BJ (cell line): ENCODE results near the gene CEMIP2. TPM values are rescaled to one million over a fixed set of nuclear protein-coding genes. Genes with fewer than 3 reads are reported as not detected.

Source experiments
- CTCF ChIA-PET: fragments of 350-600 bp; formaldehyde crosslinking; extraction: SDS; loops from one replicate; lab custom pipeline; 2021; ENCODE audit warnings: antibody characterized with exemption, inconsistent platforms; lab: Yijun Ruan, JAX
- POLR2A ChIA-PET: fragments of 300-600 bp; sonication (Branson Sonifier 250); formaldehyde crosslinking; extraction: SDS; loops from one replicate; lab custom pipeline; 2021; ENCODE audit warnings: antibody characterized with exemption; lab: Charles Lee
- DNase-seq: peaks from one replicate; pipeline ENCODE4 v3.0.0-alpha.2; 2011; ENCODE audit warnings: low read depth
- H3K27me3 ChIP-seq: 2 replicates; pipeline ENCODE4 v1.6.0; 2011; ENCODE audit warnings: low read length; ENCODE audit not compliant: control insufficient read depth, insufficient read depth
- H3K36me3 ChIP-seq: 2 replicates; pipeline ENCODE4 v1.5.1; 2011; ENCODE audit warnings: low read length; ENCODE audit not compliant: control insufficient read depth, insufficient read depth
- H3K4me3 ChIP-seq: 2 replicates; pipeline ENCODE4 v1.5.1; 2011; ENCODE audit warnings: low read depth, mild to moderate bottlenecking, control low read depth, low read length
- polyA plus RNA-seq: library from polyadenylated mRNA; depleted of rRNA; stranded (reverse); fragments of >200 nt; gene quantifications from 2 replicates; pipeline ENCODE4 v1.2.3, GENCODE V29; 2011
- TF ChIP-seq, protein P1 (sequence below): IDR thresholded peaks from 2 replicates; pipeline ENCODE4 v1.5.1; 2011; ENCODE audit warnings: low read depth, mild to moderate bottlenecking, control low read depth, inconsistent platforms, low read length, moderate library complexity; ENCODE audit not compliant: insufficient read depth

The CEMIP2 gene
- polyA plus RNA-seq, 1 experiment = 120 TPM

DNA sequence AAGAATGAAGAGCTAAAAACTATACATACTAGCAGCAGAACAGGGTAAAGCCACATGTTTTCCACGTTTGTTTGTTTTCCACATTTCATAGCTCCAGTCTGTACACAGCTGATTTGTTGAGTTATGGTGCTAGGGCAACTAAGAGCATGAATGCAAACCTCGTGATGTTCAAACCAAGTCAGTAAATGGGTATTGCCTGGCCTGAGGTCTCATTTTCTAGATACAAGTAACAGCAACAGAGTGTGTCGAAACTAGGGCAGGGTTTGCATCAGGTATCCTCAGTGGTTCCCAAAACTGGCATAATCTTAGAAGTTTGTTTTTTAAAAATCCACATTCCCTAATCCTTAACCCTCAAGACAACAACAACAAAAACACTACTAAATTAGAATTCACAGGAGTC lies 89.3 kb downstream of the CEMIP2 start:
- DNase-seq = no peak
- TF ChIP-seq, protein P1, sequence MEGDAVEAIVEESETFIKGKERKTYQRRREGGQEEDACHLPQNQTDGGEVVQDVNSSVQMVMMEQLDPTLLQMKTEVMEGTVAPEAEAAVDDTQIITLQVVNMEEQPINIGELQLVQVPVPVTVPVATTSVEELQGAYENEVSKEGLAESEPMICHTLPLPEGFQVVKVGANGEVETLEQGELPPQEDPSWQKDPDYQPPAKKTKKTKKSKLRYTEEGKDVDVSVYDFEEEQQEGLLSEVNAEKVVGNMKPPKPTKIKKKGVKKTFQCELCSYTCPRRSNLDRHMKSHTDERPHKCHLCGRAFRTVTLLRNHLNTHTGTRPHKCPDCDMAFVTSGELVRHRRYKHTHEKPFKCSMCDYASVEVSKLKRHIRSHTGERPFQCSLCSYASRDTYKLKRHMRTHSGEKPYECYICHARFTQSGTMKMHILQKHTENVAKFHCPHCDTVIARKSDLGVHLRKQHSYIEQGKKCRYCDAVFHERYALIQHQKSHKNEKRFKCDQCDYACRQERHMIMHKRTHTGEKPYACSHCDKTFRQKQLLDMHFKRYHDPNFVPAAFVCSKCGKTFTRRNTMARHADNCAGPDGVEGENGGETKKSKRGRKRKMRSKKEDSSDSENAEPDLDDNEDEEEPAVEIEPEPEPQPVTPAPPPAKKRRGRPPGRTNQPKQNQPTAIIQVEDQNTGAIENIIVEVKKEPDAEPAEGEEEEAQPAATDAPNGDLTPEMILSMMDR = no peak
- Histone ChIP-seq H3K4me3 (no peak overlapping the region), H3K36me3 (no peaks in the 10 kb centered on the region), H3K27me3 (no peaks in the 10 kb centered on the region)
- ChIA-PET POLR2A (no interaction called here), CTCF (no interaction called here)

DNA sequence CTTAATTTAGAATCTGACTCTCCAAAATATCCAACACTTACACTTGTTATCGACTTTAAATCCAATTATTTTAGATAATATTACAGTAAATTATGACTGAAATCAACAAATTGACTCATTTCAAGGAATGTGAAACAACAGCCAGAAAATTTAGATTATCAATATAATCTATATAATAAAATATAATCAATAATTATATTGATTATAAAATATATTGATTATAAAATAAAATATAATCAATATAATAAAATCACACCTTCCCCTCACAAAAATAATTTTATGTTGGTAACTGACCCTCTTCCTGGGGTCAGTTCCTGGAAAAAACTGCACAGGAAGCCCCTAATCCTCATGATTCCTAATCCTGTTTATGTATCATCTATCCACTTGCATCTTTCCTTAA lies 91.1 kb downstream of the CEMIP2 start:
- no peak for DNase-seq
- Histone ChIP-seq H3K36me3 (no peaks in the 10 kb centered on the region), H3K27me3 (no peaks in the 10 kb centered on the region), H3K4me3 (no peak overlapping the region)
- ChIA-PET POLR2A (no interaction called here), CTCF (no interaction called here)
- TF ChIP-seq, protein P1 = no peak

DNA sequence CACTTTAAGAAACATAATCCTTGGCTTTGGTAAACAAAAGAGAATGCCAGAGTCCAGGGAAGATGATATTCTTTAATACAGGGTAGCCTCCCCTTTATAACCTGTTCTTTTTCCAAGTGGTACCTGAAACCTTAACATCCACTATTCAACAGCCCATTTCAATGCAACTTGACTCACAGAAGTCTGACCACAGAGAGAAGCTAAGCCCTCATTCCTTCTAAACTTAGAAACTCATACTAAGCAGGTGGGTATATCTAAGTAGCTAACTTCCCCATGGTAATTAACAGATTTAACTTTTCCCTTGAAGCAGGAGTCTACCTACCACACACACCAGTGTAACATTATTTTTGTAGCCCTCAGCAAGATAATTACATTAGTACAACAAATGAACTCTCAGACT lies 91.9 kb downstream of the CEMIP2 start:
- TF ChIP-seq, protein P1 = no peak
- H3K27me3 ChIP-seq = no peaks in the 10 kb centered on the region
- no peak for DNase-seq
- ChIA-PET POLR2A (no interaction called here), CTCF (interaction anchor here (0.7 kb wide), 1 partner anchor 11 kb away, joined by 3 read pairs; no protein-coding TSS in a partner anchor)
- no peak overlapping the region for H3K4me3 ChIP-seq
- H3K36me3 ChIP-seq = no peaks in the 10 kb centered on the region

DNA sequence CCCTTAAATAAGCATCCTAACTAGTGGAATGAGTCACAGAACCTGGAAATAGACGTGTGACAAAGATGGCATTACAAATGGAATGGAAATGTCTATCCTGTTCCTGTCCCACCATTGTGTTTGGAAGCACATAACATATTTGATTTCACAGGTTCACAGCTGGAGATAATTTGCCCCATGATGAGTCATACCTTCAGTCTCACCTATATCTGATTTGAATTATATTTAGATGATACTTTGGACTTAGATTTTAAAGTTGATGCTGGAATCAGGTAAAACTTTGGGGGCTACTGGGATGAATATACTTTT lies 92.5 kb downstream of the CEMIP2 start:
- TF ChIP-seq, protein P1 = no peak
- Histone ChIP-seq H3K36me3 (no peaks in the 10 kb centered on the region), H3K27me3 (no peaks in the 10 kb centered on the region), H3K4me3 (no peak overlapping the region)
- ChIA-PET POLR2A (no interaction called here), CTCF (no interaction called here)
- DNase-seq = no peak

DNA sequence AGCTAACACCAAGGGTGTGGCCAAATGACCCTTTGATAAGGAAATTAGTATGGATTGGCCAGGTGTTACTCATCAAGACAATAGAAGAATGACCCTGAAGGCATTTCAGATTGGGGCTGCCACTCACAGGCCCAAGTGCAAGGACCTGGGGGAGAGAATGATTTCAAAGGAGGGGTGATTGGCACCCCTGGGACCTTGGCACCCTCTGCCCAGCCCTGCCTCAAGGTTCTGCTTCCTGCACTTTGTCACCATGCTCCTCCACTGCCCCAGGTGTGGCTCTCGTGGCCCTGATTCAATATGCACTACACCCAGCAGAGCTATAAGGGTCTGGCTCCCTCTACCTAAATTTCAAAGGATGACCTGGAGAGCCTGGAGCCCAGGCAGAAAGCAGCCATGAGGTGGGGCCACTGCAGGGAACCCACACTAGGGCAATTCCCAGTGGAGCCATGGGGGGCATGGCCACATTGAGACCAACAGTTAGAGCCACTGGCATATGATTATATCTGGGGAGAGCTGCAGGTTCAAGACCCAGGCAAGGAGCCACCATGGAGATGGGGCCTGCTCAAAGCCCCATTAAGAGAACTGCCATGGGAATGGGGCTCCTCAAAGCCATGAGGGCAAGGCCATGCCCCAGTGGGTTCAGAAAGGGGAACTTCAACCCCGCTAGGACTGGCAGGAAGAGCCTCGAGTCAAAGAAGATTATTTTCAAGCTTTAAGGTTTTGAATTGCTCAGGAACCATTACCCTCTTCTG lies 93.0 kb downstream of the CEMIP2 start:
- CTCF ChIA-PET = no interaction called here
- TF ChIP-seq, protein P1 = no peak

More for the DNA sequence above, 93.0 kb downstream of the CEMIP2 start:
- no peak for DNase-seq
- no peak overlapping the region for H3K4me3 ChIP-seq
- POLR2A ChIA-PET = no interaction called here
- H3K27me3 ChIP-seq = no peaks in the 10 kb centered on the region
- H3K36me3 ChIP-seq = no peaks in the 10 kb centered on the region
